NCI-H2227 treated with DMSO at 0.1 percent for 48 hours (cell line): ENCODE results near the gene AGFG2.
A peak's percentile ranks its signal among the peaks of the same experiment; 100 is the strongest.
"Not testable (repeated sequence)": the region's sequence is repeated elsewhere in the genome, so short reads cannot be mapped to it uniquely, and the experiment has no call there.

Experiments used
- DNase-seq: peaks from one replicate; lab custom pipeline; 2025; lab: John Stamatoyannopoulos, UW

AGFG2 gene

GRCh38 chr7:100521076-100521475 lies 17.9 kb upstream of the AGFG2 start:
- DNase-seq, result no peak

- DNase-seq, result not testable (repeated sequence)
These were observed 17.0 kb upstream of the AGFG2 start for GRCh38 chr7:100521909-100522593.

GRCh38 chr7:100523192-100523591 lies 15.8 kb upstream of the AGFG2 start:
- not testable (repeated sequence) for DNase-seq

DNA sequence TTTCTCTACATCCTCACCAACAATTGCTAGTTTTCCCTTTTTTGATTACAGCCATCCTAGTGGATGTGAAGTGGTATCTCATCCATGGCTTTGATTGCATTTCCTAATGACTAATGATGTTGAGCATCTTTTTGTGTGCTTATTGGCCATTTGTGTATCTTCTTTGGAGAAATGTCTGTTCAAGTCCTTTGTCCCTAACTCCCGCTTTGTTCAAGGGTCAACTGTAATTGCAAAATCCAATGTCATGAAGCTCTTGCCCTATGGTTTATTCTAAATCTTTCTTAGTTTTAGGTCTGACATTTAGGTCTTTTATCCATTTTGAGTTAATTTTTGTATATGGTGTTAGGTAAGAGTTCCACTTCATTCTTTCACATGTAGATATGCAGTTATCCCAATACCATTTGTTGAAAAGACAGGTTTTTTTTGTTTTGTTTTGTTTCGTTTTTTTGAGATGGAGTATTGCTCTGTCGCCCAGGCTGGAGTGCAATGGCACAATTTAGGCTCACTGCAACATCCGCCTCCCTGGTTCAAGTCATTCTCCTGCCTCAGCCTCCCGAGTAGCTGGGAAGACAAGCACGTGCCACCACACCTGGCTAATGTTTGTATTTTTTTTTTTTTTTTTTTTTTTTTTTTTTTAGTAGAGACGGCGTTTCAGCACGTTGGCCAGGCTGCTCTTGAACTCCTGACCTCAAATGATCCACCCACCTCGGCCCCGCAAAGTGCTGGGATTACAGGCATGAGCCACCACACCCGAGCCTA lies 10.7 kb upstream of the AGFG2 start:
- not testable (repeated sequence) for DNase-seq

DNA sequence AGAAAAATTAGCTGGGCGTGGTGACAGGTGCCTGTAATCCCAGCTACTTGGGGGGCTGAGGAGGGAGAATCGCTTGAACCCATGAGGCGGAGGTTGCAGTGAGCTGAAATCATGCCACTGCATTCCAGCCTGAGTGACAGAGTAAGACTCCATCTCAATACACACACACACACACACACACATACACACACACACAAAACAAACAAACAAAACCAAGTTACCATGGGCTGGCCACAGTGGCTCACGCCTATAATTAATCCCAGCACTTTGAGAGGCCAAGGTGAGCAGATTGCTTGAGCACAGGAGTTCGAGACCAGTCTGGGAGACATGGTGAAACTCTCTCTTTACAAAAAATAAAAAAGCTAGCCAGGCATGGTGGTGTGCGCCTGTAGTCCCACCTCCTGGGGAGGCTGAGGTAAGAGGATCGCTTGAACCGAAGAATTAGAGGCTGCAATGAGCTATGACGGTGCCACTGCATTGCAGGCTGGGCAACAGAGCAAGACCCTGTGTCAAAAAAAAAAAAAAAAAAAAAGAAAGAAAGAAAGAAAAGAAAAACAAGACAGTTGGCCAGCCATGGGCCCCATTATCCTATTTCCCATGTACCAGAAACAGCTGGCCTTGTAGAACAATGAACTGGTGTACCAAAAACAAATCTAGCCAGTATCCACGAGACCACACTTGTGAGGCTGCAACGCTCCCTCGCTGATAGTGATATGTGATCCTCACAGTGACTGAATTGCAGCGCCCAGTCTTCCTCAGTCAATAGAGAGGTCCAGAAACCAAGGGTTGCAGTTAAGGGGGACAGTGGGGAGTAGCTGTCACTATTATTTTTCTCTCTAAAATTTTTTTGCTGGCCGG lies 6.6 kb upstream of the AGFG2 start:
- no peak for DNase-seq

DNA sequence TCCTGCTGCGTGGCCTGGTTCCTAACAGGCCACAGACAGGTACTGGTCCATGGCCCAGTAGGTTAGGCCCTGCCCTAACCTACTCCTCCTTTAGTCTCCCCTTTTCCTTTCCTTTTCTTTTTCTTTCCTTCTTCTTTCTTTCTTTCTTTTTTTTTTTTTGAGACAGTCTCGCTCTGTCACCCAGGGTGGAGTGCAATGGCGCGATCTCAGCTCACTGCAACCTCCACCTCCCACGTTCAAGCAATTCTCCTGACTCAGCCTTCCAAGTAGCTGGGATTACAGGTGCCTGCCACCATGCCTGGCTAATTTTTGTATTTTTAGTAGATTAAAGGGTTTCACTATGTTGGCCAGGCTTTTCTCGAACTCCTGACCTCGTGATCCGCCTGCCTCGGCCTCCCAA lies 3.0 kb upstream of the AGFG2 start:
- DNase-seq, result not testable (repeated sequence)

DNA sequence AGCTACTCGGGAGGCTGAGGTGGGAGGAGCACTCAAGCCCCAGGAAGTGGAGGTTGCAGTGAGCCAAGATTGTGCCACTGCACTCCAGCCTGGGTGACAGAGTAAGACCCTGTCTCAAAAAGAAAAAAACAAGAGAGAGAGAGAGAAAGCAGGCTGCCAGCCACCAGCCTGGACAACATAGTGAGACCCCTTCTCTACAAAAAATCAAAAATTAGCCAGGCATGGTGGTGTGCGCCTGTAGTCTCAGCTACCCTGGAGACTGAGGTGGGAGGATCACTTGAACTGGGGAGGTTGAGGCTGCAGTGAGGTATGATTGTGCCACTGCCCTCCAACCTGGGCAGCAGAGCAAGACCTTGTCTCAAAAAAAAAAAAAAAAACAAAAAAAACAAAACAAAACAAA lies 2.3 kb upstream of the AGFG2 start:
- not testable (repeated sequence) for DNase-seq

- no peak for DNase-seq
These were observed 702 bp upstream of the AGFG2 start for GRCh38 chr7:100538348-100538653.

- no peak for DNase-seq
These were observed 518 bp downstream of the AGFG2 start for GRCh38 chr7:100539436-100540006.

GRCh38 chr7:100540073-100540723 lies 1.2 kb downstream of the AGFG2 start:
- no peak for DNase-seq

GRCh38 chr7:100541309-100541708 lies 2.3 kb downstream of the AGFG2 start:
- not testable (repeated sequence) for DNase-seq

GRCh38 chr7:100543586-100543985 lies 4.6 kb downstream of the AGFG2 start:
- no peak for DNase-seq

DNA sequence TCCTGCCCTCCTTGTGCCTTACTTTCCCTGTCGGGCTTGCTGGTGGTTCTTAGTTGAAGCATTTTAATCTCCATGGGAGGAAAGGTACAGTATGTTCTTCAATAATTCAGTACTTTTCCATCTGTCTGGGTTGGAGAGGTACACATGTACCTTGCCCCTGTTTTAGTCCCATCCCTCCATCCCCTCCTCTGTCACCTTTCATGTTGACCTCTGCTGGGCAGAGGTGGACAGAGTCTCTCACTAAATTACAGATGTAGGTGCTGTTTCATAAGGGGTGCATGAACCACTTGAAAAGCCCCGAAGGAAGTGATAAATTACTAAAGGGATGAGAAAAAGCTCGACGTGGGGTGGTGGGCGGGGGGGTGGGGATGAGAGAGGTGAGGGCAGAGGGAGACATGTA lies 5.4 kb downstream of the AGFG2 start:
- no peak for DNase-seq

DNA sequence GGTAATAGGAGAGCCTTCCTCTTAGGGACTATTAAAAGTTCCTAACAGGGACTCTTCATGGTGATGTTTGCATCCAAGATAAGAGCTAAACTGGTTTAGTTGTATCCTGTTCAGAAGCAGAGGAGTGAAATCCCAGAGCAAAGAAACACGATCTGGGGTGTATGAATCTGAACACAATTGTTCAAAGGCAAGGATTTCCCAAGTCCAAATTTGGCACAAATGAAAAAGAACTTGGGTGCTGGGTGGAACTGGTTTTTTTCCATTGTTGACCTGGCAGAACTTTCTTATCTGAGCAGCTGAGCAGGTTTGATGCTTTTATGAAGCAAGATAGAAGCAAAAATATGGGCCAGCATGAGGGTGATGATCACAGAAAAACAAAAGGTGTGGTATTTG lies 6.0 kb downstream of the AGFG2 start:
- no peak for DNase-seq

DNA sequence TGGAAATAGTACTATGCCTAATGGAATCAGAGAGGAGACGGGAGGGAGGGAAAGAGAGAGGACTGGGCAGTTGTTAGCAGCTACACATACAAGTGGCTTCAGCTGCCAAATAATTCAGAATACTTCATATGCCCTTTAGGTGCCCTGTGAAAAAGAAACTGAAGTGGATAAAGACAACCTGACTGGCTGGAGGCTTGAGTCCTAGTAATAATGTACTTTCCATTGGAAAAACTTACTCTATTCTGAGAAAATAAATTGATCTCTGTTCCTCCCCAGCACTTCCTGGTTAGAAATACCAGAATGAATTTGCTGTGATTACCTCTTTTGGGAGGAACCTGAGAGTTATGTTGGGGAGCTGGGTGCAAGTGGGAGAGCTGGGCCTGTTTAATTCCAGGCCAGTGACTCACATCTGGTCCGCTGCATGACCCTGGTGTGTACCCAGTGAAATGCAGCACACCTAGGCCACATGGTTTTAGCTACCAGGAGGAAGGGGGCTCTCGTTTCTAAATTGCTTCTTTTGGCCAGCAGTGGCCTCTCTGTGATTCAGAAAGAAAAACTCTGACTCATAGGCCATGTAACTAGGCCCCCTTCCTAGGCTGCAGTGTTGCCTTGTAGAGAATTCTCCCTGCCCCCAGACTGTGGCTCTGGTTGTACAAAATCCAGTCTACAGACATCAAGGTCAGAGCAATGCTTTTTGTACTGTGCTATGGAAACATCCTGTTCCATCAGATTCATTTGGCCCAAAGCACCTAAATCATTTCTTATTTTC lies 6.5 kb downstream of the AGFG2 start:
- no peak for DNase-seq

DNA sequence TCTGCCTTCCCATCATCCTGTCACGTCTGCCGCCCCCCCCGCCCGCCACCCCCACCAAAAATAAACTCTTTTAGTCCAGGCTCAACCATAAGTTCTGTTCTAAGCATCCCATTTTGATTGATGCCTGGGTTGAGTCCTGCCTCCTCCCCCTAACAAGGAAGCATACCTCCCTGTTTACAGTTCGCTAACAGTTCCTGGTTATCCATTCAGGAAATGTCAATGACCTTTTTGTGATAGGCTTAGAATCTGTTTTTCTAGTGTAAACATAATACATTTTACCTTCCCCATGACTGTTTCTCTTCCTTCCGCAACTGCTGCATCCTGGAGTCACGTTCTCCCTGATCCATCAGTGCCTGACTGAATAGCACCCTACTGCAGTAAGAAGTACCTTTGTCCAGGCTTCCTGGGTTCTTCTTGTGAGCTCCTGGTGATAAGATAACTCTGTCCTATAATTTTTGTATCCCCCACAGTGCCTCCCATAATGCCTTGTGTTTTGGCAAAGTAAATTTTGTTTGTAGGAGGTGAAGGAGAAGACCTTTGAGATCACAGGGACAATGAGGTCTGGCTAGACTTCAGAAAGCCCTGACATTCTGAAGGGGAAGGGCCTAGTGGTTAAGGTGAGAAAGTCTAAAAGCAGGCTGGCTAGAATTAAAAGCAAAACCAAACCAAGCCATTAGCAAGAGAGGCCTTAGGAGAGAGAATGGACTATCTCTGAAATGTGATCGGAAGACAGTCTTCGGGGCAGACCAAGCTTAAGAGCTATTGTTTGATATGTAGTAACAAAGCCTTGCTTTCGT lies 7.3 kb downstream of the AGFG2 start:
- DNase-seq, result peak; percentile 48

GRCh38 chr7:100546926-100547800 lies 8.2 kb downstream of the AGFG2 start:
- DNase-seq, result peak; percentile 92

GRCh38 chr7:100547872-100548271 lies 8.9 kb downstream of the AGFG2 start:
- DNase-seq, result peak; percentile 37

DNA sequence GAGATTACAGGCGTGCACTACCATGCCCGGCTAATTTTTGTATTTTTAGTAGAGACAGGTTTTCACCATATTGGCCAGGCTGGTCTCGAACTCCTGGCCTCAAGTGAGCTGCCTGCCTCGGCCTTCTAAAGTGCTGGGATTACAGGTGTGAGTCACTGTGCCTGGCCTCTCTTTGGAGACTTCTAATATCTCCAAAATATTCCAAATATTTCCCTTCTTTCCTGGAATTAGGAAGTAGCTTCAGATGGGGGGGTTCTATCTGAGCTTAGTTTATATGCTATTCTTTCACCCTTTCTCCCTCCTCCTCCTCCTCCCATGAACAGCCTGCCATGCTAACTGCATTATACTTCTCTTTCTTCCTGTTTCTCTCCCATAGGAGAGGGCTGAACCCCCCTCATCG lies 9.4 kb downstream of the AGFG2 start:
- not testable (repeated sequence) for DNase-seq
